ENCODE results near the gene TBL1X.
"Not testable (repeated sequence)": the region's sequence is repeated elsewhere in the genome, so short reads cannot be mapped to it uniquely, and the experiment has no call there.

The TBL1X gene

DNA sequence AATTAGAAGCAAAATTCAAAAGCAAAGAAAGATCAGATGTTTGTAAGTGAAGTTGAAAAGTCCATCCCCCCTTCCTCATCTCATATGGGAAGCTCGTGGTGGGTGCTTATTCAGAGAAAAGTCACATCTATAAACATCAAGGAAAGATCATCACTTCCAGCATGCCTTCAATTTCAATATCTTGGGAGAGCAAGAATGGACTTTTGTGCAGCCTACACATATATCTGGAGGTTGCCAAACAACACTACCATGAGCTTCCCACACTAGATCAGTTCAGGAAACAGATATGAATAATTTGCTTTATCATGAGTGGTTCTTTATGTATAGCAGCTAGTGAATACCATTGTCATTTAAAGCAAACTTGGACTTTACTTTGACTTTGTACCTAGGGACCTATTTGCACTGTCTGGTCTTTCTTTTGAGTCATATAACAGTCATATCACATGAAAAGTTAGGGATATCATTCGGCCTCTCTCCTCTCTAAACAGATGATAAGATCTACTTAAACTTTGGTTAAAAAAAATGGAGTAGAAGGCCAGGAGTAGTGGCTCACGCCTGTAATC is 5.6 kb upstream of the TBL1X start:
- DNase-seq = no peak

DNA sequence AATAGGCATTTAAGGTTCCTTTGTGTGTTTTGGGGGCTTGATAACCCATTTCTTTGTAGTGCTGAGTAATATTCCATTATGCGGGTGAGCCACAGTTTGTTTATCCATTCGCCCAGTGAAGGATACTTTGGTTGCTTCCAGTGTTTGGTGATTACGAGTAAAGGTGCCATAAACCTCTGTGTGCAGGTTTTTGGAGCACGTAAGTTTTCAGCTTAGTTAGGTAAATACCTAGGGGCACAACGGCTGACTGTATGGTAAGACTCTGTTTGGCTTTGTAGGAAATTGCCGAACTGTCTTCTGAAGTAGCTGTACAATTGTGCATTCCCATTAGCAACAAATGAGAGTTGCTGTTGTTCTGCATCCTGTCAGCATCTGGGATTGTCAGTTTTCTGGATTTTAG is 3.8 kb upstream of the TBL1X start:
- DNase-seq = no peak

DNA sequence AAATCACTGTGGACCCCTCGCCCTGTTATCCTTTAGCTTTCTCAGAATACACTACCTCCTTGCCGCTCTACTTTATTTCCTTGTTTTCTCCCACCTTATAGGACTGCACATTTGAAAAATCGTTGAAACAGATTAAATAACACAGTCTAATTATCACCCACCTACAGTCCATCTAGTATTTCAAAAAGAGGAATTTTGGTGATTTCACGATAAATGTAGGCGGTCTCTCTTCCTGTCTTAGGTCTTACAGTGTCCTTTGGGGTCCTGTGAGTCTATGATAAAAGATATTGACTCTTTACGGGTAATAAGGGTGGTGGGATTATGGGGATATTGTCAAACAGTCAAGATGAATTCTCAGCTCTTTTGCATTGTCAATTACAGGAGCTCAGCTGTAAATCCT is 2.4 kb upstream of the TBL1X start:
- peak; percentile 12 for DNase-seq

GRCh38 chrX:9465380-9466123 is 694 bp downstream of the TBL1X start:
- DNase-seq = peak; percentile 57

DNA sequence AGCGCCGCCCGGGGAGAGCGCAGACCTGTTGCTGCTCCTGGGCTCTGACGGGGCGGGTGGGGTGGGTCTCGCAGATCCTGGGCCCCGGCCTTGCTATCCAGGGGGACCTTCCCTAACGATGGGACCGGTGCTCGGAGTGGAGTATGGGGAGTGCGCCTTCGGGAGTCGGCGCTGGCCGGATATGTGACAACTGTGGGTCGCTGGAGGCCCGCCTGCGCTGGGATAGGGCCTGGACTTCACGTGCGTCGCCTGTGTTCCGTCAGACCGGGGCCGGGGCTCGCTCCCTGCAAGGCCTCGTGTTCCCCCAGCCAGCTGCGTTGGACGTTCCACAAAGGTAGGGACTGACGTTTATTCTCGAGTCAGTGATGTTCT is 1.3 kb downstream of the TBL1X start:
- DNase-seq = peak; percentile 58

DNA sequence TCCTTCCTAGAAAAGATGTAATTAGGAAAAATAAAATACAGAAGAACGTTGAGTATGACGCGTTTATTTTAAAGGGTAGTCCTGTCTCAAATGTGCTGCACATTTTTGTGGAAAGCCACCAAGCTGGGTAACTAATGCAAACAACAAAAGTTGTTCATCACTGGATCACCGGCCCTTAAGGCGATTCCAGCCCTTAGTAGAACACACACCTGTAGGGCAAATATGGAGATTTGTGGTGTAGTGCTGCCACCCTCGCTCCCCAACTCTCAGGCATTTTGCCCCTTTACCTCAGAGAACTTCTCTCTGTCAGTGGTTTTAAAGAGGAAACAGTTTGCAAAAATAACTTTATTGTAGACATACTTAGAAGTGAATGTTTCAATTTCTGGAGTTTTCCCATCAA is 1.9 kb downstream of the TBL1X start:
- DNase-seq = peak; percentile 9

GRCh38 chrX:9467146-9467545 is 2.3 kb downstream of the TBL1X start:
- no peak for DNase-seq

DNA sequence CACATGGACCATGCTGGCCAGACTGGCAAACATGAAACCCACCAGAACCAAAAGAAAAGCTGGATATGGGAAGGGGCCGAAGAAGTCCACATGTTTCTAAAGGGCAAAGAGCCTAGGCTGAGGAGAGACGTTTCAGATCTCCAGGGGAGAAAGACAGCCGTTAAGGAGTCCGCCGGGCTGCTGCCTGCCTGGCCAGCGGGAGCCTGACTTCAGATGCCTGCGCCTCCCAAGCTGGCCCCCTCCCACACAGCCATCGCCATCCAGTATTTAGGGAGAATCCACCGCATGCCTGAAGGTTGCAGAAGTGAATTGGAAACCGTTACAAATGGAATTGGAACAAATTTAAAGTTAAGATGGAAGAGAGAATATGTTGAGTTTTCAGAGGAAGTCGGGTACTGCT is 2.9 kb downstream of the TBL1X start:
- DNase-seq = no peak

DNA sequence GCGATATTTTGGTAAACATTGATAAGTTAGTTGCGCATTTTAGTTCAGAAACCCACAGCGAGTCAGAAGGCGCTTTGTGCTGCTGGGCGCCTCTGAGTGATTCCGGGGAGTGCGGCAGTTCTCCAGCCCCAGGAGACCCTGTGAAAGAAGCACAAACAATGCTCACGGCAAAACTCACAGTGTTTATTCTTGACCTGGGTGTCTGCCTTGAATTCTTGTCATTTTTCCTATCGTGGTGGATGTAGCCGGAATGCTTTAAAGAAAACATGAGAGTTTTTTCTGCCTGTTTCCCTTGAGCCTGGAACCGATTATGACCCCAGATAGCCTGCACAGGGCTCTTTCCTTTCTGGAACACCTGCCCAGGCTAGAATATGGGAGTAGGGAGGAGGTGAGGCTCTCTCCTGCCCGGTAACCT is 6.7 kb downstream of the TBL1X start:
- no peak for DNase-seq

DNA sequence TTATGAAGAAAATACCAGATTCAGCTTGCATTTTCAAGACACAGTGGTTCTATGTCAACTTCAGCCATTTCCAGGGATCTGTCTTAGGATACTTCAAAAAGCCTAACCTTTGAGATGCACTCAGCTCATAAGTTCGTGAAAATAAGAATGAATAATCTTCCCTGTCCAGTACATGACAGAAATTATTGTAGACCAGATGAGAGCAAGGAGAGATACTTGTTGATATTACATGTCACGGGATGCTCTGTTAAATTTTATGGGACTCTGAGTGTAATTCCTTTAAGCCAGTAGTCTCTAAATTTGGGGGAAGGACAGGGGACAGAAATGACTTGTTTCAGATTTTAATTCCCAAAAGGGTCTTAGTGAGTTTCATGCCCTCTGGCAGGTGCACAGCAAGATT is 8.8 kb downstream of the TBL1X start:
- no peak for DNase-seq

DNA sequence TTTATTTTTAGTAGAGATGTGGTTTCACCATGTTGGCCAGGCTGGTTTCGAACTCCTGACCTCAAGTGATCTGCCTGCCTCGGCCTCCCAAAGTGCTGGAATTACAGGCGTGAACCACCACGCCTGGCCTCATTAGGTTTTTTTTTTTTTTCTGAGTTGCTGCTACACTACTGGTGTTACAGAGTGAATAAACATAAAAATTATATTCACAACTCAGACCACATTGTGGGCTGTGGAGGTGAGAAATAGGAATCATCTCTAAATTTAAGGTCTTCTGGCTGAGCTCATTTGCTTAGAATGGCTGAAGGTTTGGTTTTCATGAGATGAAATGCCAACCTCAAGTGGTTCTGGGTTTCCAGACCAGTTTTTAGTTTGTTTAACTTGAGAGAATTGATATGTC is 10.6 kb downstream of the TBL1X start:
- not testable (repeated sequence) for DNase-seq

- DNase-seq = no peak
Measured at GRCh38 chrX:9475984-9476383, 11.1 kb downstream of the TBL1X start.

- no peak for DNase-seq
Measured at GRCh38 chrX:9476810-9477575, 12.1 kb downstream of the TBL1X start.

DNA sequence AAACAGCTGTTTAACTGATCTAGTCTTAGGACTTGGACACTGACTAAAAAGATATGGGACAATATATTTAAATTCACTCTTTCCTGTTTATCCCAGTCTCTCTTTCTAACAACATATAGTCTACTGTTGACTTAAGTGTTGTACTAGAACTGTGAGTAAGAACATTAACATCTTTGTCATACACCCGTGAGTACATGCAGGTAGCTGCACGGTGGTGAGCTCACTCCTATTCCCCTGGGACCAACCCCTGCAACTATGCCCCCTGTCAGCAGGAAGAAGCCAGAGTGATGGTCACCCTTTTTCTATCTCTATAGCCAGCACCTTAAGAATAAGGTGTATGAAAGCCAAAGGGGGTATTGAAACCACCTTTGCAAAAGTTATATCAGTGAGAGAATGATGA is 17.6 kb downstream of the TBL1X start:
- peak; percentile 41 for DNase-seq

DNA sequence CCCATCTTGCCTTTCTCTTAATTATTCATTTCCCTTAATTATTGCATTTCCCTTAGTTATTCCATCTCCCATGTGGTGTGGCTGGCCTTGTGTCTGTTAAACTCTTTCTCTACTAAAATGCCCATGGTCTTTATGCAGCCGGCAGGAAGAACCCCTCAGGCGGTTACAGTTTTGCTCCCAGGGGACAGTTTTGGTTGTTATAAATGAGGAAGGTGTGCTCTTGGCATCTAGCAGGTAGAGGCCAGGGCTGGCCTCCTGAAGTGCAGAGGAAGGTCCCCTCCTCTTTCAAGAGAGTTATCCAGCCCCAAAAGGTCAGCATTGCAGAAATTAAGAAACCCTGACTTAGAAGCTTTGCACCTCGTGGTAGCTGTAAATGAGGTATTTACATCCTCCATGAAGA is 18.0 kb downstream of the TBL1X start:
- DNase-seq = peak; percentile 49

DNA sequence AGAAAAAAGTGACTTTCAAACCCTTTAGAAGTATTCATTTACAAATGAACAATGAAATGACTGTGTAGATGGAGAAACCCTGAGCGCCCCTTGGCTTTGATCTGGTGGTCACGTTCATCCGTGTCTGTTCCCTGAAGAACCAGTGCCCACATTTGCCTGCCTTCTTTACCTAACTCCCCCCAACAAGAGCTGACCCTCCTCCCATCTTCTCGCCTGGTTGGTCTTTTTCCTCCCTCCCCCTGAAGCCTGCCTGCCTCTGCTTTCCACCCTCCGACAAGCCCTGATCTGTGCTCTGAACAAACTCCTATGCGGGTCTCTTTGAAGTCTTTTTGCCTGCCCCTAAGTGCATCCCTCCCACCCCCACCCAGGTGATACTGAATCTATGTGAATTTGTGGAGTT is 18.5 kb downstream of the TBL1X start:
- DNase-seq = no peak

DNA sequence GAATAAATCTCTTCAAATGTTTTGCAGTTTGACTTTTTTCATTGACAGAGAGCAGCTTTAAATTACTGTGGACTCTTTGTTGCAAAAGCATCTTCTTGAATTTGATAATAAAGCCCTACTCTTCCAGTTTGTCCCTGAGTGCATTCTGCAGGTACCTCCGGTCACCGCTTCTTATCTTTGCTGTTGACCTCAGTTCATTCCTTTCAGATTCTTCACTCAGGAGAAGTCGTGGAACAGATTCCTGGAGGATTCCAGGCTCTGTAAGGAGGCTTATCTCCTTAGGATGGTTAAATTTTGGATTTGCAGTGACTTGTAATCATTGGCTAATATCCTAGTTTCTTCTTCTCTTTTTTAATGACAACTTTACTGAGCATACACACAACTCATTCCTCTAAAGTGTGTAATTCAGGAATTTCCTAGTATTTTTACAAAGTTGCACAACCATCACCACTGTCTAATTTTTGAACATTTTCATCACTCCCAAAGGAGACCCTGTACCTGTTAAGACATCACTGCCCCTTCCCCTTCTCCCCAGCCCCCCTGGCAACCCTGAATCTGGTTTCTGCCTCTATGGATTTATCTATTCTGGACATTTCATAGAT is 22.0 kb downstream of the TBL1X start:
- DNase-seq = no peak

- DNase-seq = no peak
Measured at GRCh38 chrX:9488586-9488985, 23.7 kb downstream of the TBL1X start.

GRCh38 chrX:9489234-9489633 is 24.4 kb downstream of the TBL1X start:
- no peak for DNase-seq

- DNase-seq = no peak
Measured at GRCh38 chrX:9492901-9493300, 28.0 kb downstream of the TBL1X start.

- no peak for DNase-seq
Measured at GRCh38 chrX:9493936-9494335, 29.1 kb downstream of the TBL1X start.

- no peak for DNase-seq
Measured at GRCh38 chrX:9494771-9495170, 29.9 kb downstream of the TBL1X start.

DNA sequence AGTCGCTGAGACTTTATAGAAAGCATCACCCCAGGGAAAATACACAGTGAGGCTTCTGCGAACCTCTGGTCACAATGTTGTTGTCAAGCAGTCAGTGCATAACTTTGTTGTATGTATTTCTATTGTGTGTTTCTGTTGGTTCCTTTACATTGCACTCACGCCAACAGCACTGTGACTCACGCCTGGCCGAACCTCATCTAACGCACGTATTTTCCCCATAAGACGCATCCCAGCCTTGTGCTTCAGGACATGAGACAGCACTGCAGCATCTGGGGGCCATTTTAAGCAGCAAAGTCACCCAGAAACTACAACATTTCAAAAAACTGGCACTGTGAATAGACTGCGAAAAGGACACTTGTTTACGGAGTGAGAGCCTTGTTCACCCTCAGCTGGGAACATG is 30.6 kb downstream of the TBL1X start:
- no peak for DNase-seq

GRCh38 chrX:9498236-9498635 is 33.4 kb downstream of the TBL1X start:
- no peak for DNase-seq

Data from NCI-H69 (cell line).